PFSK-1 (cell line): Measurements from ENCODE around the gene SERTAD4.

Experiments used
- POLR2AphosphoS5 ChIP-seq: IDR thresholded peaks from 2 replicates; pipeline ENCODE4 v1.6.1; 2012; ENCODE audit warnings: low read depth, mild to moderate bottlenecking, control low read depth, low read length, moderate library complexity
- REST ChIP-seq, 2 experiments: IDR thresholded peaks; 2 replicates each; pipeline versions ENCODE4 v1.6.1 to v1.8.0; 2011 to 2012; ENCODE audit warnings: low read depth in 2 of 2, low read length in 2 of 2, control low read depth in 1 of 2, inconsistent platforms in 1 of 2, mild to moderate bottlenecking in 1 of 2, moderate library complexity in 1 of 2; ENCODE audit not compliant: insufficient read depth in 1 of 2

GRCh38 chr1:210232511-210233215, at the start of gene SERTAD4:
- TF ChIP-seq POLR2AphosphoS5 (no peak), REST (IDR thresholded peaks at IDR 0.05; ENCODE audit: insufficient read depth in 1 of 2, low read depth in 2 of 2, low read length in 2 of 2) (no peak)
